Measurements from ENCODE around the gene TNKS1BP1. TPM values are rescaled to one million over a fixed set of nuclear protein-coding genes. Genes with fewer than 3 reads are reported as not detected.
A peak's percentile ranks its signal among the peaks of the same experiment; 100 is the strongest.

TNKS1BP1 gene
- total and polyA plus RNA-seq, 9 of the 15 experiments (the other 6 are each of a cell fraction or from before 2014, with no cell fraction given) = 1.1 to 47.2 (median 10.9) TPM

GRCh38 chr11:57343825-57344224 lies 19.1 kb upstream of the TNKS1BP1 start:
- Histone ChIP-seq H4K20me1 (replicated peaks; ENCODE audit: control insufficient read depth, insufficient read depth, low read length) (no peaks in the 10 kb centered on the region), H3K4me2 (ENCODE audit: insufficient read depth, low read length) (no peak overlapping the region), H3K27ac (ENCODE audit: extremely low read depth, low read depth, low read length) (no peak overlapping the region), H3K9ac (ENCODE audit: insufficient read depth in 1 of 2, low read depth in 2 of 2, low read length in 2 of 2) (peak overlapping the region in 1 of 2 experiments; percentile 27; a peak in 1 of 4 replicates), H3K9me1 (ENCODE audit: control insufficient read depth, insufficient read depth, low read length) (no peaks in the 10 kb centered on the region), H3K27me3 (ENCODE audit: control insufficient read depth in 2 of 2, insufficient read depth in 2 of 2, low read length in 2 of 2) (no peaks in the 10 kb centered on the region; a peak in 1 of 5 replicates), H3K79me2 (ENCODE audit: control insufficient read depth, insufficient read depth, low read length) (no peaks in the 10 kb centered on the region), H2AFZ (ENCODE audit: low read depth, low read length) (peak overlapping the region; percentile 14), H3K4me1 (replicated peaks in 1 of 2; ENCODE audit: control insufficient read depth in 2 of 2, insufficient read depth in 2 of 2, low read length in 2 of 2) (peaks cover 6 to 8% of the 10 kb centered on the region in 2 experiments; a peak in 4 of 5 replicates), H3K9me3 (replicated peaks; ENCODE audit: control insufficient read depth, insufficient read depth, low read depth, low read length) (no peaks in the 10 kb centered on the region), H3K36me3 (ENCODE audit: control insufficient read depth, insufficient read depth, low read length) (no peaks in the 10 kb centered on the region), H3K4me3 (no peak overlapping the region)
- ATAC-seq = no peak
- CTCF ChIA-PET (ENCODE audit: low intra/inter-chr PET ratio) = no interaction called here
- TF ChIP-seq RBFOX2 (IDR thresholded peaks at IDR 0.05; ENCODE audit: low read depth, low read length) (no peak), HMBOX1 (IDR thresholded peaks at IDR 0.05) (no peak)
- in situ Hi-C loops (cut with MboI) (loop anchor here (5.0 to 10.0 kb wide), 3 partner anchors 181 to 1171 kb away; no protein-coding TSS in a partner anchor), intact Hi-C loops (cut with micrococcal nuclease) (loop anchor here (2.0 to 10.0 kb wide), 5 partner anchors 212 to 503 kb away; no protein-coding TSS in a partner anchor)
- FAIRE-seq = no peak
- BruUV-seq (replicated peaks) = no TSS peak
- POLR2A ChIA-PET = interaction anchor here (0.5 to 1.1 kb wide), 2 partner anchors 9 to 177 kb away, joined by 3 to 8 read pairs; no protein-coding TSS in a partner anchor
- 35% methylated on average over 7 of the region's 7 CpGs for WGBS (ENCODE audit: insufficient coverage, low coverage, missing lambda C conversion rate)
- DNase-seq (ENCODE audit: extremely low read depth in 1 of 4, low spot score in 3 of 4) = no peak

- ChIA-PET CTCF (ENCODE audit: low intra/inter-chr PET ratio) (interaction anchor here (0.5 kb wide), 1 partner anchor 115 kb away, joined by 3 read pairs; no protein-coding TSS in a partner anchor), POLR2A (interaction anchor here (0.6 kb wide), 1 partner anchor 1419 kb away, joined by 3 read pairs; no protein-coding TSS in a partner anchor)
- Histone ChIP-seq H3K79me2 (ENCODE audit: control insufficient read depth, insufficient read depth, low read length) (no peaks in the 10 kb centered on the region), H3K4me3 (no peak overlapping the region), H3K36me3 (ENCODE audit: control insufficient read depth, insufficient read depth, low read length) (no peaks in the 10 kb centered on the region), H3K9me3 (replicated peaks; ENCODE audit: control insufficient read depth, insufficient read depth, low read depth, low read length) (no peaks in the 10 kb centered on the region), H3K4me1 (replicated peaks in 1 of 2; ENCODE audit: control insufficient read depth in 2 of 2, insufficient read depth in 2 of 2, low read length in 2 of 2) (peaks cover 3 to 6% of the 10 kb centered on the region in 2 experiments; a peak in 4 of 5 replicates), H3K27ac (ENCODE audit: extremely low read depth, low read depth, low read length) (no peak overlapping the region), H3K9ac (ENCODE audit: insufficient read depth in 1 of 2, low read depth in 2 of 2, low read length in 2 of 2) (no peak overlapping the region), H3K4me2 (ENCODE audit: insufficient read depth, low read length) (no peak overlapping the region), H3K9me1 (ENCODE audit: control insufficient read depth, insufficient read depth, low read length) (no peaks in the 10 kb centered on the region), H4K20me1 (replicated peaks; ENCODE audit: control insufficient read depth, insufficient read depth, low read length) (no peaks in the 10 kb centered on the region), H3K27me3 (ENCODE audit: control insufficient read depth in 2 of 2, insufficient read depth in 2 of 2, low read length in 2 of 2) (no peaks in the 10 kb centered on the region; a peak in 2 of 5 replicates), H2AFZ (ENCODE audit: low read depth, low read length) (no peak overlapping the region)
- DNase-seq (ENCODE audit: extremely low read depth in 1 of 4, low spot score in 3 of 4) (no peak), ATAC-seq (no peak), FAIRE-seq (no peak)
- in situ Hi-C loops (cut with MboI) = loop anchor here (5.0 to 10.0 kb wide), 3 partner anchors 182 to 1172 kb away; no protein-coding TSS in a partner anchor
- BruUV-seq (replicated peaks) = no TSS peak
- WGBS (ENCODE audit: insufficient coverage, low coverage, missing lambda C conversion rate) = 67% methylated on average over 10 of the region's 11 CpGs
- intact Hi-C loops (cut with micrococcal nuclease) = loop anchor here (5.0 to 10.0 kb wide), 3 partner anchors 210 to 452 kb away; no protein-coding TSS in a partner anchor
- no peak for TF ChIP-seq ZNF444 (CRISPR knock-in tag; IDR thresholded peaks at IDR 0.05)
- TF ChIP-seq CUX1 (CRISPR knock-in tag; IDR thresholded peaks at IDR 0.05) = no peak
- no peak for TF ChIP-seq PYGO2 (tag; IDR thresholded peaks at IDR 0.05)
- no peak for TF ChIP-seq NELFE (IDR thresholded peaks at IDR 0.05; ENCODE audit: insufficient read depth, insufficient read length)
Observed at GRCh38 chr11:57342702-57343101, 17.9 kb upstream of the TNKS1BP1 start.

Data from K562 (cell line).